ENCODE data around the gene DLX6. TPM values are rescaled to one million over a fixed set of nuclear protein-coding genes. Genes with fewer than 3 reads are reported as not detected.

Gene DLX6
- total RNA-seq, 2 donors from 2014 or later, result not detected

GRCh38 chr7:97001221-97001620 is 4.1 kb upstream of the DLX6 start:
- DNase-seq (ENCODE audit: low spot score) (no peak), ATAC-seq (no peak)
- Mint-ChIP-seq H3K27ac (no peak overlapping the region), H3K27me3 (peaks cover 49 to 73% of the 10 kb centered on the region in 2 donors), H3K4me3 (no peak overlapping the region), H3K36me3 (peaks cover 5% of the 10 kb centered on the region), H3K4me1 (ENCODE audit: low read depth in 2 of 2) (peaks cover 0 to 3% of the 10 kb centered on the region in 2 donors), H3K9me3 (no peaks in the 10 kb centered on the region)

- ATAC-seq (no peak), DNase-seq (ENCODE audit: low spot score) (no peak)
- Mint-ChIP-seq H3K9me3 (no peaks in the 10 kb centered on the region), H3K27me3 (peaks cover 48 to 66% of the 10 kb centered on the region in 2 donors), H3K4me1 (ENCODE audit: low read depth in 2 of 2) (peaks cover 0 to 7% of the 10 kb centered on the region in 2 donors), H3K36me3 (peaks cover 5% of the 10 kb centered on the region), H3K4me3 (no peak overlapping the region), H3K27ac (no peak overlapping the region)
Measured at GRCh38 chr7:97001656-97002554, 3.4 kb upstream of the DLX6 start.

GRCh38 chr7:97002555-97003261 is 2.6 kb upstream of the DLX6 start:
- DNase-seq (ENCODE audit: low spot score) (no peak), ATAC-seq (no peak)
- Mint-ChIP-seq H3K27ac (no peak overlapping the region), H3K9me3 (no peaks in the 10 kb centered on the region), H3K27me3 (peaks cover 49 to 64% of the 10 kb centered on the region in 2 donors), H3K4me1 (ENCODE audit: low read depth in 2 of 2) (peaks cover 0 to 10% of the 10 kb centered on the region in 2 donors), H3K4me3 (no peak overlapping the region), H3K36me3 (peaks cover 5% of the 10 kb centered on the region)

- DNase-seq (ENCODE audit: low spot score) (no peak), ATAC-seq (no peak)
- peaks cover 0 to 10% of the 10 kb centered on the region in 2 donors for H3K4me1 Mint-ChIP-seq (ENCODE audit: low read depth in 2 of 2)
Measured at GRCh38 chr7:97003262-97004246, 1.8 kb upstream of the DLX6 start.

GRCh38 chr7:97004247-97005182 is 838 bp upstream of the DLX6 start:
- no peak for ATAC-seq
- peaks cover 5% of the 10 kb centered on the region for H3K36me3 Mint-ChIP-seq
- no peak overlapping the region for H3K27ac Mint-ChIP-seq
- H3K4me3 Mint-ChIP-seq, result peak overlapping the region; percentile 49
- H3K4me1 Mint-ChIP-seq (ENCODE audit: low read depth in 2 of 2), result peaks cover 0 to 10% of the 10 kb centered on the region in 2 donors
- DNase-seq (ENCODE audit: low spot score), result no peak
- H3K27me3 Mint-ChIP-seq, result peaks cover 51 to 64% of the 10 kb centered on the region in 2 donors
- no peaks in the 10 kb centered on the region for H3K9me3 Mint-ChIP-seq

More at GRCh38 chr7:97003262-97004246, 1.8 kb upstream of the DLX6 start:
- peak overlapping the region; percentile 26 for H3K4me3 Mint-ChIP-seq
- peaks cover 52 to 64% of the 10 kb centered on the region in 2 donors for H3K27me3 Mint-ChIP-seq
- H3K36me3 Mint-ChIP-seq, result peaks cover 5% of the 10 kb centered on the region
- H3K27ac Mint-ChIP-seq, result no peak overlapping the region
- no peaks in the 10 kb centered on the region for H3K9me3 Mint-ChIP-seq

- peaks cover 5% of the 10 kb centered on the region for H3K36me3 Mint-ChIP-seq
- ATAC-seq (peak; percentile 68 to 83), DNase-seq (ENCODE audit: low spot score) (no peak)
- no peak overlapping the region for H3K27ac Mint-ChIP-seq
- H3K4me3 Mint-ChIP-seq, result peak overlapping the region; percentile 53
- no peaks in the 10 kb centered on the region for H3K9me3 Mint-ChIP-seq
- H3K27me3 Mint-ChIP-seq, result peaks cover 51 to 64% of the 10 kb centered on the region in 2 donors
- H3K4me1 Mint-ChIP-seq (ENCODE audit: low read depth in 2 of 2), result peaks cover 0 to 10% of the 10 kb centered on the region in 2 donors
Measured at GRCh38 chr7:97006055-97006815, 882 bp downstream of the DLX6 start.

- Mint-ChIP-seq H3K27ac (no peak overlapping the region), H3K9me3 (peaks cover 6% of the 10 kb centered on the region), H3K27me3 (peaks cover 52 to 64% of the 10 kb centered on the region in 2 donors), H3K4me1 (ENCODE audit: low read depth in 2 of 2) (peaks cover 0 to 10% of the 10 kb centered on the region in 2 donors), H3K4me3 (peak overlapping the region; percentile 53), H3K36me3 (peaks cover 13% of the 10 kb centered on the region)
- peak in 1 of 2 donors; percentile 3 for ATAC-seq
- DNase-seq (ENCODE audit: low spot score), result no peak
Measured at GRCh38 chr7:97006816-97007582, 1.6 kb downstream of the DLX6 start.

- no peak for ATAC-seq
- no peak overlapping the region for H3K27ac Mint-ChIP-seq
- H3K4me3 Mint-ChIP-seq, result no peak overlapping the region
- H3K27me3 Mint-ChIP-seq, result peaks cover 55 to 66% of the 10 kb centered on the region in 2 donors
- peaks cover 7% of the 10 kb centered on the region for H3K9me3 Mint-ChIP-seq
- peaks cover 0 to 10% of the 10 kb centered on the region in 2 donors for H3K4me1 Mint-ChIP-seq (ENCODE audit: low read depth in 2 of 2)
- no peak for DNase-seq (ENCODE audit: low spot score)
- peaks cover 13% of the 10 kb centered on the region for H3K36me3 Mint-ChIP-seq
Measured at GRCh38 chr7:97007583-97007861, 2.2 kb downstream of the DLX6 start.

GRCh38 chr7:97008275-97008917 is 3.0 kb downstream of the DLX6 start:
- Mint-ChIP-seq H3K4me1 (ENCODE audit: low read depth in 2 of 2) (peaks cover 0 to 10% of the 10 kb centered on the region in 2 donors), H3K36me3 (peaks cover 12% of the 10 kb centered on the region), H3K27me3 (peaks cover 53 to 66% of the 10 kb centered on the region in 2 donors), H3K9me3 (peaks cover 7% of the 10 kb centered on the region), H3K27ac (no peak overlapping the region), H3K4me3 (no peak overlapping the region)
- no peak for ATAC-seq
- DNase-seq (ENCODE audit: low spot score), result no peak

- ATAC-seq, result no peak
- no peak for DNase-seq (ENCODE audit: low spot score)
- Mint-ChIP-seq H3K9me3 (peaks cover 7% of the 10 kb centered on the region), H3K36me3 (peaks cover 14% of the 10 kb centered on the region), H3K4me3 (no peak overlapping the region), H3K4me1 (ENCODE audit: low read depth in 2 of 2) (peaks cover 0 to 7% of the 10 kb centered on the region in 2 donors), H3K27me3 (peaks cover 62 to 79% of the 10 kb centered on the region in 2 donors), H3K27ac (no peak overlapping the region)
Measured at GRCh38 chr7:97009753-97010732, 4.7 kb downstream of the DLX6 start.
